K562 (cell line): Measurements from ENCODE around the gene FADS1. TPM values are rescaled to one million over a fixed set of nuclear protein-coding genes. Genes with fewer than 3 reads are reported as not detected.
A peak's percentile ranks its signal among the peaks of the same experiment; 100 is the strongest.

Experiments
- GTF2F1 ChIP-seq: IDR thresholded peaks from 2 replicates; pipeline ENCODE4 v1.6.1; 2011; ENCODE audit warnings: low read depth, low read length, improper control_type of control experiment
- JUNB ChIP-seq: fragments of 450-650 bp; formaldehyde crosslinking; conservative IDR thresholded peaks from 2 replicates; pipeline ENCODE4 v1.4.0; 2020; ENCODE audit warnings: mild to moderate bottlenecking
- MTA3 ChIP-seq: fragments of 450-650 bp; formaldehyde crosslinking; IDR thresholded peaks from 2 replicates; pipeline ENCODE4 v1.6.1; 2017; ENCODE audit warnings: mild to moderate bottlenecking, borderline replicate concordance
- MXI1 ChIP-seq: IDR thresholded peaks from 2 replicates; pipeline ENCODE4 v1.6.1; 2011; ENCODE audit warnings: low read depth, mild to moderate bottlenecking, improper control_type of control experiment, low read length
- MYNN ChIP-seq, 2 experiments: sonication (generic); formaldehyde crosslinking in 1 of 2; IDR thresholded peaks; 2 replicates each; pipeline versions ENCODE4 v1.5.0 to v1.6.1; 2016 to 2020; ENCODE audit warnings: antibody characterized with exemption in 1 of 2, missing genetic modification reagents in 1 of 2
- POLR2AphosphoS5 ChIP-seq: IDR thresholded peaks from 2 replicates; pipeline ENCODE4 v1.6.1; 2011; ENCODE audit warnings: mild to moderate bottlenecking, low read depth, low read length, moderate library complexity; ENCODE audit not compliant: control insufficient read depth, insufficient read depth
- PPARD ChIP-seq: fragments of 250-450 bp; sonication (Bioruptor Pico); IDR thresholded peaks from 2 replicates; pipeline ENCODE4 v1.8.0; 2022; ENCODE audit warnings: inconsistent platforms, mild to moderate bottlenecking, moderate library complexity
- RREB1 ChIP-seq: fragments of 250-450 bp; sonication (Bioruptor Pico); IDR thresholded peaks from 2 replicates; pipeline ENCODE4 v1.4.0; 2020
- SP1 ChIP-seq: sonication (generic); formaldehyde crosslinking; IDR thresholded peaks from 2 replicates; pipeline ENCODE4 v1.8.1; 2022; ENCODE audit warnings: mild to moderate bottlenecking, missing genetic modification reagents
- SRSF3 ChIP-seq: fragments of 200-400 bp; formaldehyde crosslinking; IDR thresholded peaks from 2 replicates; pipeline ENCODE4 v1.6.1; 2016; ENCODE audit warnings: mild to moderate bottlenecking, low read length, moderate library complexity; ENCODE audit not compliant: insufficient read depth
- SUPT5H ChIP-seq: fragments of 450-650 bp; IDR thresholded peaks from 2 replicates; pipeline ENCODE4 v1.6.1; 2016
- TOE1 ChIP-seq, 2 experiments: fragments of 450-650 bp in 1 of 2; sonication (generic) in 1 of 2; formaldehyde crosslinking in 1 of 2; IDR thresholded peaks; 2 replicates each; pipeline versions ENCODE4 v1.7.1 to v1.8.0; 2016 to 2022; ENCODE audit warnings: borderline replicate concordance in 2 of 2, mild to moderate bottlenecking in 2 of 2, antibody characterized with exemption in 1 of 2, inconsistent platforms in 1 of 2, low read depth in 1 of 2, missing genetic modification reagents in 1 of 2, moderate library complexity in 1 of 2
- ZFP36 ChIP-seq: fragments of 150-350 bp; IDR thresholded peaks from 2 replicates; pipeline ENCODE4 v1.6.1; 2018; ENCODE audit warnings: low read length, low read depth; ENCODE audit not compliant: partially characterized antibody
- polyA plus RNA-seq, 8 experiments: library from polyadenylated mRNA; depleted of rRNA in 4 of 8; stranded (reverse) in 5 of 8; unstranded in 3 of 8; fragments of >200 nt; fragmentation: Nextera tagmentation in 2 of 8; fragmentation: Illumina TruSeq in 1 of 8; extraction: Ambion mirVana in 2 of 8; extraction: Trizol in 1 of 8; gene quantifications; 2 replicates each; pipeline versions ENCODE4 v1.2.1 to v1.2.3, GENCODE V29; 2011 to 2014; ENCODE audit warnings: inconsistent platforms in 1 of 8, missing spikeins in 1 of 8
- total RNA-seq, 7 experiments: library from RNA; depleted of rRNA in 6 of 7; stranded (reverse); fragments of >200 nt in 6 of 7; fragmentation: Illumina TruSeq in 2 of 7; extraction: Trizol in 2 of 7; gene quantifications; 2 replicates each; pipeline versions ENCODE4 v1.2.1 to v1.2.3, GENCODE V29; 2011 to 2021; ENCODE audit warnings: low replicate concordance in 1 of 7
- TF ChIP-seq, protein P1 (sequence below): sonication (generic); formaldehyde crosslinking; IDR thresholded peaks from 2 replicates; pipeline ENCODE4 v1.8.0; 2022; ENCODE audit warnings: mild to moderate bottlenecking, low read depth, missing genetic modification reagents
- TF ChIP-seq, protein P2 (sequence below): fragments of 250-450 bp; sonication (Bioruptor Pico); IDR thresholded peaks from 2 replicates; pipeline ENCODE4 v1.4.0; 2020
- TF ChIP-seq, protein P3 (sequence below): fragments of 450-650 bp; IDR thresholded peaks from 2 replicates; pipeline ENCODE4 v1.6.1; 2016; ENCODE audit warnings: borderline replicate concordance

The FADS1 gene
- total and polyA plus RNA-seq, 9 of the 15 experiments (the other 6 are each of a cell fraction or from before 2014, with no cell fraction given): 110 to 864 (median 364) TPM

GRCh38 chr11:61834278-61835048 lies 17.7 kb upstream of the FADS1 start (continued):
- no peak for TF ChIP-seq SRSF3
- TF ChIP-seq RREB1: no peak
- TF ChIP-seq, protein P1, sequence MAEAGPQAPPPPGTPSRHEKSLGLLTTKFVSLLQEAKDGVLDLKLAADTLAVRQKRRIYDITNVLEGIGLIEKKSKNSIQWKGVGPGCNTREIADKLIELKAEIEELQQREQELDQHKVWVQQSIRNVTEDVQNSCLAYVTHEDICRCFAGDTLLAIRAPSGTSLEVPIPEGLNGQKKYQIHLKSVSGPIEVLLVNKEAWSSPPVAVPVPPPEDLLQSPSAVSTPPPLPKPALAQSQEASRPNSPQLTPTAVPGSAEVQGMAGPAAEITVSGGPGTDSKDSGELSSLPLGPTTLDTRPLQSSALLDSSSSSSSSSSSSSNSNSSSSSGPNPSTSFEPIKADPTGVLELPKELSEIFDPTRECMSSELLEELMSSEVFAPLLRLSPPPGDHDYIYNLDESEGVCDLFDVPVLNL: no peak
- TF ChIP-seq, protein P2, sequence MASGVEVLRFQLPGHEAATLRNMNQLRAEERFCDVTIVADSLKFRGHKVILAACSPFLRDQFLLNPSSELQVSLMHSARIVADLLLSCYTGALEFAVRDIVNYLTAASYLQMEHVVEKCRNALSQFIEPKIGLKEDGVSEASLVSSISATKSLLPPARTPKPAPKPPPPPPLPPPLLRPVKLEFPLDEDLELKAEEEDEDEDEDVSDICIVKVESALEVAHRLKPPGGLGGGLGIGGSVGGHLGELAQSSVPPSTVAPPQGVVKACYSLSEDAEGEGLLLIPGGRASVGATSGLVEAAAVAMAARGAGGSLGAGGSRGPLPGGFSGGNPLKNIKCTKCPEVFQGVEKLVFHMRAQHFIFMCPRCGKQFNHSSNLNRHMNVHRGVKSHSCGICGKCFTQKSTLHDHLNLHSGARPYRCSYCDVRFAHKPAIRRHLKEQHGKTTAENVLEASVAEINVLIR (CRISPR knock-in tag): no peak
- TF ChIP-seq MXI1: no peak
- no peak for TF ChIP-seq JUNB (CRISPR knock-in tag)
- peak; percentile 72; the same call in 1 of the 2 replicates for TF ChIP-seq GTF2F1
- TF ChIP-seq SUPT5H: peak; percentile 62; the same call in 1 of the 2 replicates
- 0 out of 2 replicates have a peak, but pooled peaks have one; percentile 38 for TF ChIP-seq MTA3
- no peak for TF ChIP-seq PPARD (CRISPR knock-in tag)
- TF ChIP-seq POLR2AphosphoS5: peak; percentile 82
- no peak for TF ChIP-seq SP1
- TF ChIP-seq ZFP36: peak; percentile 8
- TF ChIP-seq, protein P3, sequence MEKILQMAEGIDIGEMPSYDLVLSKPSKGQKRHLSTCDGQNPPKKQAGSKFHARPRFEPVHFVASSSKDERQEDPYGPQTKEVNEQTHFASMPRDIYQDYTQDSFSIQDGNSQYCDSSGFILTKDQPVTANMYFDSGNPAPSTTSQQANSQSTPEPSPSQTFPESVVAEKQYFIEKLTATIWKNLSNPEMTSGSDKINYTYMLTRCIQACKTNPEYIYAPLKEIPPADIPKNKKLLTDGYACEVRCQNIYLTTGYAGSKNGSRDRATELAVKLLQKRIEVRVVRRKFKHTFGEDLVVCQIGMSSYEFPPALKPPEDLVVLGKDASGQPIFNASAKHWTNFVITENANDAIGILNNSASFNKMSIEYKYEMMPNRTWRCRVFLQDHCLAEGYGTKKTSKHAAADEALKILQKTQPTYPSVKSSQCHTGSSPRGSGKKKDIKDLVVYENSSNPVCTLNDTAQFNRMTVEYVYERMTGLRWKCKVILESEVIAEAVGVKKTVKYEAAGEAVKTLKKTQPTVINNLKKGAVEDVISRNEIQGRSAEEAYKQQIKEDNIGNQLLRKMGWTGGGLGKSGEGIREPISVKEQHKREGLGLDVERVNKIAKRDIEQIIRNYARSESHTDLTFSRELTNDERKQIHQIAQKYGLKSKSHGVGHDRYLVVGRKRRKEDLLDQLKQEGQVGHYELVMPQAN: no peak
- TF ChIP-seq MYNN (IDR thresholded peaks at IDR 0.05): no peak
- no peak for TF ChIP-seq MYNN (CRISPR knock-in tag; IDR thresholded peaks at IDR 0.05)
- TF ChIP-seq TOE1 (IDR thresholded peaks at IDR 0.05; ENCODE audit: borderline replicate concordance): 0 out of 2 replicates have a peak, but pooled peaks have one; percentile 18
- TF ChIP-seq TOE1 (CRISPR knock-in tag; IDR thresholded peaks at IDR 0.05; ENCODE audit: borderline replicate concordance, low read depth): no peak
